Lung microvascular endothelial cell (primary cell): ENCODE data around the gene TBC1D20. TPM values are rescaled to one million over a fixed set of nuclear protein-coding genes. Genes with fewer than 3 reads are reported as not detected.
"Not testable (repeated sequence)": the region's sequence is repeated elsewhere in the genome, so short reads cannot be mapped to it uniquely, and the experiment has no call there.

Experiments used
- DNase-seq, 2 donors: peaks; one replicate each; pipeline versions ENCODE4 v3.0.0 to v3.0.0-alpha.2; 2010; ENCODE audit warnings: low read depth in 2 of 2
- total RNA-seq: library from RNA; depleted of rRNA; stranded (reverse); fragments of >200 nt; gene quantifications from 2 replicates; pipeline ENCODE4 v1.2.1, GENCODE V29; 2014

The TBC1D20 gene
- total RNA-seq, 1 donor from 2014 or later: 16.9 TPM

DNA sequence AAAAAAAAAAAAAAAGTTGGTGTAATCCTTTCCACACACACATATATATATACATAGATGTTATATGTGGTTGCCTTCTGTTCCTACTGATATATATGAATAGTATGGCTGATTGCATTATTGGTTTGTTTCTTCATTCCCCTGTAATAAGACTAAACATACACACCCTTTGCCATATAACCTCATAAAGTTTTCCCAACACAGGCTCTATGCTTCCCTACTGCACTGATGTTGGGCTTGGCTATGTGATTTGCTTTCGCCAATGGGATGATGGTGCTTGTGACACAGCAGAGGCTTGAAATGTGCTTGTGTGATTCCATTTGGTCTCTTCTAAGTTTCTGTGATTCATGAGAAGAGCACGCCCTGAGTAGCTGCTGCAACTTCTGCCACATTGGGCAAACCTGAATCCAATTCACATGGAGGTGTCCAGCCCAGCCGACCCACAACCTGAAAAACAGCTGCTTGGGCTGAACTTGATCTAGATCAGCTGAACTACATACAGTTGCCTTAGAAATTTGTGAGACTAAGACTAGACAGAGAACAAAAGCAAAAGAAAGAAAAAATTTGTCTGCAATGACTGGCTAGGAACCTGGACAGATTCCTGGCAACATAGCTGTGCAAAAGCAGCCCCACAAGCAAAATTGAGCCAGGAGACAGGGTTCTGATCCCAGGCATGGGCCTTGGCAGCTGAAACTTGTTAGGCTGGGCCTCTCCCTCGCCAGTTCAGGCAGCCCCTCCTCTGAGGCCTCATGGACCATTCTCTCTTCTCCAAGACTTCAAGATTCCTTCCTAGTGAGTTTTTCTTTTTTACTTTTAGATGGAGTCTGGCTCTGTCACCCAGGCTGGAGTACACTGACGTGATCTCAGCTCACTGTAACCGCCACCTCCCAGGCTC, 13.4 kb upstream of the TBC1D20 start:
- DNase-seq: no peak

DNA sequence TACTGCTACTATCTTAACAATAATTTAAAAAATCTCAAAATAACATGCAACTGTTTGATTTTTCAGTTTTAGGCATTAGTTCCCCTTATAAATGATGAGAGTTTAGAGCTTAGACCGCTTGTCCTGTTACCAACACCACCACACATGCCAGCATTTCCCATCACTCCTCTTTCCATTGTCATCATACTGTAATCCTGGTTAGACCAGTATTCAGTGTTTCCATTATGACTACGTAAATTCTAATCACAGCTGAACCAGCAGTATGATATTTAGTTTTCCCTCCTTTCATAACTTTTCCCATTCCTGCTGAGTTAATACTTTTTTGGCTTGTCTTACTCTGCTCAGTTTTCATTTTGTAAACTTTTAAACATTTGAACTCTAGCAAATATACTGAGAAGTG, 12.2 kb upstream of the TBC1D20 start:
- DNase-seq: peak in 1 of 2 donors; percentile 88

DNA sequence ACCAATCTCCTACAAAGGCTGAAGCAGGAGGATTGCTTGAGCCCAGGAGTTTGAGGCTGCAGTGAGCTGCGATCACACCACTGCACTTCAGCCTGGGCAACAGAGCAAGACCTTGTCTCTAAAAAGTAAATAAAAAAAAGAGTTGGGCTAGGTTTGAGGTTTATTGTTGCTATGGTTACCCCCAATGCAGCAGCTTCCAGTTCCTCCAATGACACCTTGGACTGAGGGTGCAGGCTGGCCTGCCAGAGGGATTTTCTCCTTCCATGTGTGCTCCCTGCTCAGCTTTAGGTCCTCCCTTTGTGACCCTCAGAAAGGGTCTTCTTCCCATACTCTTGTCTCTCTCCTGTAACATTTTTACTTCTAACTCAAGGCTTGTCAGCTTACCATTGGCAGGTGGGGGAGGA, 10.6 kb upstream of the TBC1D20 start:
- no peak for DNase-seq

DNA sequence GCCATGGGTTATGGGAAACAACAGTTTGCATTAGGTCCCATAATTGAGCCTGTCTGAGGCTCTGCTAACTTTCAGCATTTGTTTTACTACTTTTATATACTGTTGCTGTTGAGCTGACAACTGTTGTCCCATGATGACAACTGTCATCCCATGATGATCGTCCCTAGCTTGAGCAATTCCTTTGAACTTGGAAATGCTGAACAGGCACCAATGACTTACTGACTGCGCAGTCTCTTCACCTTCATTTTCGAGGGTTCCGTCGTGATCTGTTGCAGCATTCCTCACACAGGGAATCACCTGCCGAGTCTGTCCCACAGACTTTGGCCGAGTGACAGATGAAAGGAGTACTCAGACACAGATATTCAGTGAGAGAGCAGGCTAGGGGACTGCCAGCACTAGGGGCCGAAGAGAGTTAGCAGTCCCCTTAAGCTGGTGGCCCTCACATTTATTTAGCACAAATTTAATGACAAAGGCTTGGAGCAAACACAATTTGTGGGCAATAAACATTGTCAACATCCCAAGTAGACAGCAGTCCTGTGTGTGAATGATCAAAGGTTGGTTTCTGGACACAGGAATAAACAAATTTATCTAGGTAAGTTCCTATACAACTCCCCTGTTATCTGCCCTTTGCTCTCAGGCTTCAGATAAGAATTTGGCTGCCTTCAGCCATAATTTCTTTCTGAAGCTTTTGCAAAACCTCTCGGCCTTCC, 10.0 kb upstream of the TBC1D20 start:
- no peak for DNase-seq

DNA sequence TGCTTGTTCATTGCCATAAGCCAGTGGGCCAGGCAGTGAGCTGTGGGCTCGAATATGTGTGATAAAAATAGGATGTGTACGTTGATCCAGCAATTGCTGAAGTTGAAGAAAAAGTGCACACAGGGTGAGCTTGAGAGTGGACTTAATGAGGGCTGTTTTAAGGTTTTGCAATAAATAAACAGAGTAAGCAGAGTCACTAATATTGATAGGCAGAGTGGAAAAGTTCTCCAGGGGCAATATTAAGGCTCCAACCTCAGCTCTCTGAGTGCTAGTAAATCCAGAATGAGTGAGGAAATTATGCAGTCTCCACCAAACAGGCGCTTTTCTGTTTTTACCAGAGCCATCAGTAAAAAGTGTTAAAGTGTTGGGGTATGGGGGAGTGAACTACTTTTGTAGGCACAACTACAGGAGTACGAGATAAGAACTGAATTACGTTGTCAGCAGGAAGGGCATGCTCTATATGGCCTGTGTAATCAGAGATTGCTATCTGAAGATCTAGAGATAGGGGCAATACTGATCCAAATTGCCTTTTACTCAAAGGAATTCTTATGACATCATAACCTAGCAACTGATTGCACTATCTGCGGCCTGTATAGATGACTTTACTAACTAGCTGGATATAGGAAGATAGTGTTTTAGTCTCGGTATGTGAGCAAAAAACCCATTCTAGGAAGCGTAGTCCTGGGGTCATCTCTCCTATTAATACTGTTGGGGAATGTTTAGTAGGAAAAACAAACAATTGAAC, 7.6 kb upstream of the TBC1D20 start:
- no peak for DNase-seq

DNA sequence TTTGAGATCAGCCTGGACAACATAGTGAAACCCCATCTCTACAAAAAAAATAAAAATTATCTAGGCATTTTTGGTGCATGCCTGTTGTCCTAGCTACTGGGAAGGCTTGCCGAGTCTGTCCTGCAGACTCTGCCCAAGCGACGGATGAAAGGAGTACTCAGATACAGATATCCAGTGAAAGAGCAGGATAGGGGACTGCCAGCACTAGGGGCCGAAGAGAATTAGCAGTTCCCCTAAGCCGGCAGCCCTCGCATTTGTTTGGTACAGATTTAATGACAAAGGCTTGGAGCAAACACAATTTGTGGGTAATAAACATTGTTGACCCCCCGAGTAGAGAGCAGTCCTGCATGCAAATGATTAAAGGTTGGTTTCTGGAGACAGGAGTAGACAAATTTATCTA, 5.4 kb upstream of the TBC1D20 start:
- no peak for DNase-seq

DNA sequence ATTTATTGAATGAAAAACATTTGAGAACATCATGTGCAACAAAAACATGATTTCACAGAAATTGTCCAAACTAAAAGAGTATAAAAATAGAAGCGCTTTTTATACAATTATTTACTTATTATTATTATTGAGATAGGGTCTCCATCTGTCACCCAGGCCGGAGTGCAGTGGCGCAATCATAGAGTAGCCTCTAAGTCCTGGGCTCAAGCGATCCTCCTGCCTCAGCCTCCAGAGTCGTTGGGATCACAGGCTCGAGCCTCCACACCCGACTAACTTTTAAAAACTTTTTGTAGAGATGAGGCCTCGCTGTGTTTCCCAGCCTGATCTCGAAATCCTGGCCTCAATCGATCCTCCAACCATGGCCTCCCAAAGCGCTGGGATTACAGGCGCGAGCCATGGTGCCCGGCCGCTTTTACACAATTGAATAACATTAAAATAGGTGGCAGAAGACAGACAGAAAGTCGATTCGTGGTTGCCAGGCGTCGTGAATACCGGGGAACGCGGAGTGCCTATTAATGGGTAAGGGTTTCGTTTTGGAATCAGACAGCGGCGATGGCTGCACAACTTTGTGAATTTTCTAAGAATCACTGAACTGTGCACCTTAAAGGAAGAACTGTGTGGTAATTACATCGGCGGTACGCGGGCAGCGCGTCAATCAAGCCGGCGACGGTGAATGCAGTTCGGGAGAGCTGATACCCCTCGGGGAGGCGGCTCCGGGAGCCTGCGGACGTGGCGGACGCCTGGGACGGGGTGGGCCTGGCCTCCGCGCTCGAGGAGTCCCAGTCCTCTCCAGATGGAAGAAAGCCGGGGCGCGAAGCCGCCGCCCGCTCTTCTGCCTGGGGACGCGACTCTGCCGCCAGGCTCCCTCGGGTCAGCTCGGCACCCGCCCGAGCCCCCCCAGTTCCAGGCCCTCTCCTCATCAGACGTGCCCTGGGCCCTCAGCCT, 807 bp downstream of the TBC1D20 start:
- DNase-seq: peak; percentile 44 to 64

DNA sequence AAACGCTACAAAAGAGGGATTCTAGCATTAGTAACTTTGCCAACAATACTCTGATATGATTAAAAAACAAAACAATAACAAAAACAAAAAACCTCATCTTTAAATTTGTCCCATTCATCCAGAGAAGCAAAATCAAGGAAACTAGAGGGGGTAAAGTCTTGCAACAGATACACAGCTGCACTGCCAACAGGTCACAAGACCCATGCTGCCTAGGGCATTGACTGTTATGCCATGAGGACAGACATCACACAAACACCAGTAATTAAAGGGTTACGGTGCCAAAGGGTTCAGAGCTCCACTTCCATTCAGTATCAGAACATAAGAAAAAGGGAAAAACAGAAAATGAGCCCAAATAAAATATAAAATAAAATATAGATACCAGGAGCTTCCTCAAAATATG, 1.6 kb downstream of the TBC1D20 start:
- peak; percentile 11 to 30 for DNase-seq

DNA sequence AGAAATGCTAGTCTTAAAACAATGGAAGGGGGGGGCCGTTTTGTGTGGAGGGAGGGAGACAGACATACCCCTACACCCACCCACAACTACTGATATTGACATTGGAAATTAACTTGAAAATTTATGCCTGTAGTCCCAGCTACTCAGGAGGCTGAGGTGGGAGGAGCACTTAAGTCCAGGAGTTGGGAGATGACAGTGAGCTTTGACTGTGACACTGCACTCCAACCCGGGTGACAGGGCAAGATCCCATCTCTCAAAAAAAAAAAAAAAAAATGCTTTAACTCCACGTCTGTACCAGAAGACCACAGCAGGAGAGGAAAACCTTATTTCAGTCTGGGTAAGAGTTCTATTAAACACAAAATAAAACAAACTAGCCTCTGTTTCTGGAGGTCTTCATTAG, 2.2 kb downstream of the TBC1D20 start:
- peak in 1 of 2 donors; percentile 5 for DNase-seq

DNA sequence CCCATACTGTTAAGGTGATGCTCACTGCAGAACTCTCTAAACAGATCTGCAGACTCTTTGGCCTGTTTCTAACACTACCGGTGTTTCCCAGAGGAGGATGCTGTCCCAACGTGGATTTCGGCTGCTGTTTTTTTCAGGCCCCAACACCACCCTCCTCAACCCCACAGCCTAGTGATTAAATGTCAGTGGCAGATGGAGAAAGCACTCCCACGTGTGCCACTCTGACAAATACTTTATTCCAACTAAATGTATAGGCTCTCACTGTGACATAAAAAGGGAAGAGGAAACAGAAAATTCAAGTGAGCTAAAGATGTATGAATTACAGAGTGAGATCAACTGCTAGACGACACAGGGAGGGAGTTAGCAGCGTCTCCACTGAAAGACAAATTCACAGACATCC, 3.6 kb downstream of the TBC1D20 start:
- peak; percentile 23 to 61 for DNase-seq

DNA sequence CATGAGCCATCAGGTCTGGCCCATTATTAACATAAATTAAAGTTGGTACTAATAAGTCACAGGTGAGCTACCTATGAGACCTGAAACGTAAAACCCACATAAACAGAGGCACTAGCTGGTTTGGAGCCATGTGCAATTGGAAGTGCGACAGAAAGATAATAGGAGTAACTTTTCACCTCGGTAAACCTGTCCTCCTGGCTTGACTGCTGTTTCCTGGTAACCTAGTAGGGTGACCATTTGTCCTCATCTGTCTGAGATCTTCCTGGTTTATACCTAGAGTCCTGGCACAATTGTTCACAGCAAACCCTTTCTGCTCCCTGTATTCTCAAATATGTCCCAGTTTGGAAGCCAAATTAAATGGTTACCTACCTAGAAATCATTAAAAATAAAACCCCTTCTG, 7.4 kb downstream of the TBC1D20 start:
- no peak for DNase-seq

DNA sequence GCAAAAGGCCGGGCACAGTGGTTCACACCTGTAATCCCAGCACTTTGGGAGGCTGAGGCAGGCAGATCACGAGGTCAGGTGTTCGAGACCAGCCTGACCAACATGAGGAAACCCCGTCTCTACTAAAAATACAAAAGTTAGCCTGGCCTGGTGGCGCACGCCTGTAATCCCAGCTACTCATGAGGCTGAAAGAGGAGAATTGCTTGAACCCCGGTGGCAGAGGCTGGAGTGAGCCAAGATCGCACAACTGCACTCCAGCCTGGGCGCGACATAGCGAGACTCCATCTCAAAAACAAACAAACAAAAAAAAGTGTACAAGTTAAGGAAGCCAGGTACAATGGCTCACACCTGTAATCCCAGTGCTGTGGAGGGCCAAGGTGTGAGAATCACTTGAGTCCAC, 10.3 kb downstream of the TBC1D20 start:
- DNase-seq: not testable (repeated sequence)

DNA sequence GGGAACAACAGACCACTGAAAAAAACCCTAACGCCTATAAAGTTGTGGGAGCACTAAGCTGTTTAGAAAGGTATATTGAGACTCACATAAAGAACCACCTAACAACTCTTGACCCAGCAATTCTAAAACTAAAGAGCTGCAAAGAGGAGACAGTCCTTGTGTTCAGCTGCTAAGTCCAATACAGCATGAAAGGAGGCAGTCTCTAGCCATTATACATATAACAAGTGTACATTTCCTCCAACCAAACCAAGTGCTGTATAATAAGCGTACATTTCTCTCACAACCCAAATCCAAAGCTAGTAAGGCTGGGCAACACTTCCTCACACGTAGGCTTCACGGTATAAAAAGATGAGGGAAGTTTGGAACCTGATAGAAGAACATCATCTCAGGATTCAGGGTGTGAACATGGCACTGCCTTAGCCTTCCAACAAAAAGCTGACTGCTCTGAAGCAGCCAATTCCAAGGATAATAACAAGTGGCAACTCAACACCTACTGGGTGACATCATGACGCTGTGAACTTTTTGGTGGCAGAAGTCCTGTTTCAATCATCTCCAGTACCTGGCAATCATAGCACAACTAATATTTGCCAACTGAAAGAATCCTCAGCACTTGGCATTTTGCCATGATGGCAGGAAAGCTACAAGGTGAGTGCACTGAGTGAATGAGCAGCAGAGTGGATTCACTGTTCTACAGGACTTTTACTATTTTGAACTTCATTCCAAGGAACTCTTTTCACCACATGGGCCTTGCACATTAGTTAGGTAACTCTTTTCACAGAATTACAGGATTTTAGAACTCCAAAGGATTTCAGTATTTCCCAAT, 16.6 kb downstream of the TBC1D20 start:
- DNase-seq: peak in 1 of 2 donors; percentile 16

DNA sequence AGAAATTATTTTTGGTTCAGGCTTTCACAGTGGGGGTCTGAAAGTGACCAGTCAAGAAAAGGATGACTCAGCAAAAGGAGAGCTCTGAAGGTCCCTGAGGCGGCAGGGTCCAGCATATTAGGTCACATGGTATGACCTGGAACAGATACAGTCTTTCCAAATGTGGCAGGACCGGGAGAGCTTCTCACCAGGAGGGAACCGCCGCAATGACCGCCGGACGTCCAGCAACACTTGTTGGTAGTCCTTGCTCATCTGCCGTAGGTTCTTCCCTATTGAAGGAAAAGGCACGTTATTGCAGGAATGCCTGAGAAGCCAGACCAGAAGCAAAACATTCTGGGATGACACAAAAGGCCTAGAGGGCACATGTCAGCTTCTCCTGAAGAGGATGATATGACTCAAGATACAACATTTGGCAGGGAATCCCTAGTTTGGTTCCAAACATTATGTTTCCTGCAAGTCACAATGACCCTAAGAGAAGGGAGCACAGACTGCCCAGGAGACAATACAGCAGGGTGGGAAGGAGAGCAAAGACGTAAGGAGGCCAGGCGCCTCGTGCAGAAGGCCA, 17.4 kb downstream of the TBC1D20 start:
- peak in 1 of 2 donors; percentile 83 for DNase-seq

DNA sequence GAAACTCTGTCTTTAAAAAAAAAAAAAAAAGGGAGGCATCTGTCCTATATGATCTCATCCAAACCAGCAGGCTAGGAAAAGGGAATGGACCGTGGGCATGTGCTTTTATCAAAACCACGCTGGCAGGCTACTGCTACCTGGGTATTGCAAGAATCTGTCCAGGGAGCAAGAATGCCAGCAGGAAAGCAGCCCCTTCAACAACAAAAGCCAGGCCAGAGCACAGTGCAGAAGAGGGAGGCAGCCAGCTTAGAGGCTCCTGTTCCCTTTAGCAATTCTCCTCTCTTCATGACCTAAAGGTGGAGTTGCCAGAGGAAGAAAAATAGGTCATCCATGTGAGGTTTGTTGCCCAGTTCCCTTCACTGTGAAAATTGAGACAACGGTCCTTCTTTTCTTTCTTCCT, 18.2 kb downstream of the TBC1D20 start:
- no peak for DNase-seq

DNA sequence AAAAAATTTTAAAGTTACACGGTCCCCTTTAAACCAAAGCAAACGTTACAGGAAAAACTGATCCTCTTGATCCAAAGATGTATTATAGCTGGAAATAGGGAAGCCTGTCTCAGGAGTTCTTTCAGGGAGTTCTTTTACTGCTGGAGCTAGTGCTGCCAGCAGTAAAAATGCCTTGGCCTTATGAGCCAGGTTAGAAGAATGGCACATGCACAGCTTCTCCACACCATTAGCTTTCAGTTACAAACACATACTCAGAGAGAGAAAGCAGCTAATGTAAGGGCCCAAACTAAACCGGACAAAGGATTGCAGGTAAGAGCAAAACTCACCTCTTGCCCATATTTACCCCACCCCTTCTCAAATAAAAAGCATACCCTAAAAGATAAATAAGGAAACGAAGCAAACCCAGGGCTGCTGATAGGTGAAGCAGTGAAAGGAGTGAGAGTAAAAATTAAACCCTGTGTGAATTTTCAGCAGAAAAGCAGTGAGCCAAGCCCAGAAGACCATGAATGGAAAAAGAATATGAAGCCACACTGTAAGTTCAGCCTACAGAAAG, 19.0 kb downstream of the TBC1D20 start:
- no peak for DNase-seq

DNA sequence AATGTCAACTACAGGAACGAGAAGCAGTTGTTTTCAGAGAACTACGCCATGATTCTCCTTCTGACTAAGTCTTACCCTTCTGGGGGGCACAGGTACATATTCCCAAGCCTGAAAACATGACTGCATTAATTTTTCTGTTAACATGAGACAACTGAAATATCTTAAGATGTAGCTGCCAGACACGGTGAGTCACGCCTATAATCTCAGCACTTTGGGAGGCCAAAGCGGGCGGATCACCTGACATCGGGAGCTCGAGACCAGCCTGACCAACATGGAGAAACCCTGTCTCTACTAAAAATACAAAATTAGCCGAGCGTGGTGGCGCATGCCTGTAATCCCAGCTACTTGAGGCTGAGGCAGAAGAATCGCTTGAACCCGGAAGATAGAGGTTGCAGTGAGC, 21.7 kb downstream of the TBC1D20 start:
- DNase-seq: no peak

DNA sequence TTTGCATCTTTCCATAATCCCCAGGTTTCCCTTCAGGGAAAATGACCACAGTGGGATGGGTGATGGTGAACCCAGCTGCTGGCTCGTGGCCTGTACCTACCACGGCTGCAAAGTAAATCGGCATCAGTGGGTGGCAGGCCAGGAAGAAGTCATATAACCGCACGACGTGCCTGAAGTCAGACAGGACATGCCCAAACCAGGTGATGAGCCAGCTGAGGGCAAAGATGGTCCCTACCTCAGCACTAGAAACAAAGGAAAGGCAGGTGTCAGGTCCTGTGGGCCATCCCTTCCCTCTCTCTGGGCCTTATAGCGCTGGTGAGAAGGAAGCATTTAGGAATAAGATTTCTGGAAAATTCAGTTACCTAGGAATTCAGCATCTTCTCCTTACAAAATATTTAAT, 22.2 kb downstream of the TBC1D20 start:
- DNase-seq: no peak
